H9 (cell line): ENCODE results near the gene SLC22A13. TPM values are rescaled to one million over a fixed set of nuclear protein-coding genes. Genes with fewer than 3 reads are reported as not detected.

Experiments
- DNase-seq: peaks from one replicate; pipeline ENCODE4 v3.0.0-alpha.2; 2017
- H2AFZ ChIP-seq: one replicate; pipeline ENCODE4 v1.6.1; 2013; ENCODE audit warnings: mild to moderate bottlenecking, low read length, control low read depth, moderate library complexity
- H2AK5ac ChIP-seq: 2 replicates; pipeline ENCODE4 v1.6.1; 2013; ENCODE audit warnings: low read length, control low read depth, mixed read lengths; ENCODE audit not compliant: insufficient read length
- H2BK120ac ChIP-seq: one replicate; pipeline ENCODE4 v1.6.1; 2013; ENCODE audit warnings: low read depth, mild to moderate bottlenecking, low read length, control low read depth, inconsistent platforms; ENCODE audit not compliant: poor library complexity, severe bottlenecking
- H2BK12ac ChIP-seq: 2 replicates; pipeline ENCODE4 v1.6.1; 2013; ENCODE audit warnings: low read length, control low read depth, mixed read lengths, low read depth; ENCODE audit not compliant: insufficient read length
- H2BK15ac ChIP-seq: 2 replicates; pipeline ENCODE4 v1.6.1; 2013; ENCODE audit warnings: low read depth, low read length, control low read depth
- H2BK20ac ChIP-seq: one replicate; pipeline ENCODE4 v1.6.1; 2013; ENCODE audit warnings: low read depth, mild to moderate bottlenecking, low read length, control low read depth, inconsistent platforms; ENCODE audit not compliant: poor library complexity, severe bottlenecking
- H2BK5ac ChIP-seq: 2 replicates; pipeline ENCODE4 v1.6.1; 2013; ENCODE audit warnings: low read length, control low read depth, mixed read lengths; ENCODE audit not compliant: insufficient read length
- H3K14ac ChIP-seq: 2 replicates; pipeline ENCODE4 v1.6.1; 2013; ENCODE audit warnings: low read length, control low read depth; ENCODE audit not compliant: insufficient read depth
- H3K18ac ChIP-seq: 2 replicates; pipeline ENCODE4 v1.6.1; 2013; ENCODE audit warnings: low read depth, mild to moderate bottlenecking, mixed read lengths, low read length, control low read depth; ENCODE audit not compliant: insufficient read length
- H3K23ac ChIP-seq: 2 replicates; pipeline ENCODE4 v1.6.1; 2013; ENCODE audit warnings: low read length, control low read depth, mixed read lengths, low read depth; ENCODE audit not compliant: insufficient read length
- H3K23me2 ChIP-seq: 2 replicates; pipeline ENCODE4 v1.6.1; 2013; ENCODE audit warnings: low read depth, mild to moderate bottlenecking, mixed read lengths, low read length, control low read depth; ENCODE audit not compliant: insufficient read length, poor library complexity, severe bottlenecking
- H3K27ac ChIP-seq: 2 replicates; pipeline ENCODE4 v1.5.1; 2013; ENCODE audit warnings: low read length, control low read depth, mixed read lengths, low read depth; ENCODE audit not compliant: insufficient read length
- H3K27me3 ChIP-seq: 2 replicates; pipeline ENCODE4 v1.6.1; 2013; ENCODE audit warnings: low read length, control low read depth, inconsistent platforms; ENCODE audit not compliant: insufficient read depth
- H3K4ac ChIP-seq: 2 replicates; pipeline ENCODE4 v1.6.1; 2013; ENCODE audit warnings: low read depth, mild to moderate bottlenecking, control low read depth, inconsistent platforms, low read length, moderate library complexity
- H3K4me1 ChIP-seq: 2 replicates; pipeline ENCODE4 v1.6.1; 2013; ENCODE audit warnings: low read length, control low read depth, inconsistent platforms; ENCODE audit not compliant: insufficient read depth
- H3K4me2 ChIP-seq: 2 replicates; pipeline ENCODE4 v1.6.1; 2013; ENCODE audit warnings: low read length, control low read depth, mixed read lengths; ENCODE audit not compliant: insufficient read length, insufficient read depth
- H3K56ac ChIP-seq: 2 replicates; pipeline ENCODE4 v1.6.1; 2013; ENCODE audit warnings: low read depth, mild to moderate bottlenecking, mixed read lengths, low read length, control low read depth; ENCODE audit not compliant: insufficient read length
- H3K79me1 ChIP-seq: 2 replicates; pipeline ENCODE4 v1.6.1; 2013; ENCODE audit warnings: low read depth, mild to moderate bottlenecking, moderate library complexity, low read length, control low read depth, inconsistent platforms; ENCODE audit not compliant: insufficient read depth, poor library complexity, severe bottlenecking
- H3K79me2 ChIP-seq: 2 replicates; pipeline ENCODE4 v1.6.1; 2013; ENCODE audit warnings: low read length, control low read depth, inconsistent platforms; ENCODE audit not compliant: insufficient read depth
- H3K9ac ChIP-seq: 2 replicates; pipeline ENCODE4 v1.6.1; 2013; ENCODE audit warnings: low read length, control low read depth, mixed read lengths; ENCODE audit not compliant: insufficient read length; ENCODE audit errors: extremely low read depth
- H3K9me3 ChIP-seq: one replicate; pipeline ENCODE4 v1.6.1; 2013; ENCODE audit warnings: low read depth, low read length, inconsistent platforms; ENCODE audit not compliant: control insufficient read depth
- H3T11ph ChIP-seq: one replicate; pipeline ENCODE4 v1.6.1; 2013; ENCODE audit warnings: mild to moderate bottlenecking, low read length, control low read depth, inconsistent platforms
- H4K20me1 ChIP-seq: one replicate; pipeline ENCODE4 v1.6.1; 2013; ENCODE audit not compliant: control insufficient read depth, insufficient read length, insufficient read depth
- H4K5ac ChIP-seq: 2 replicates; pipeline ENCODE4 v1.6.1; 2013; ENCODE audit warnings: low read depth, mild to moderate bottlenecking, mixed read lengths, low read length, control low read depth; ENCODE audit not compliant: insufficient read length
- H4K8ac ChIP-seq: replicated peaks from 2 replicates; pipeline ENCODE4 v1.6.1; 2013; ENCODE audit warnings: low read length, control low read depth, mixed read lengths, low read depth; ENCODE audit not compliant: insufficient read length
- H4K91ac ChIP-seq: 2 replicates; pipeline ENCODE4 v1.6.1; 2013; ENCODE audit warnings: low read depth, mild to moderate bottlenecking, moderate library complexity, mixed read lengths, low read length, control low read depth; ENCODE audit not compliant: insufficient read length
- H3K27ac Mint-ChIP-seq, 3 experiments: 2 replicates in 2 of 3; 3 replicates in 1 of 3; pipeline ENCODE4 v1.8.0; 2020 to 2021; ENCODE audit warnings: mixed read lengths in 3 of 3, mild to moderate bottlenecking in 1 of 3, moderate library complexity in 1 of 3
- H3K27me3 Mint-ChIP-seq: 2 replicates; pipeline ENCODE4 v1.8.0; 2021; ENCODE audit warnings: low read depth, mild to moderate bottlenecking, moderate library complexity, mixed read lengths
- H3K36me3 Mint-ChIP-seq, 3 experiments: 2 replicates in 2 of 3; 3 replicates in 1 of 3; pipeline ENCODE4 v1.8.0; 2020 to 2021; ENCODE audit warnings: low read depth in 3 of 3, mixed read lengths in 3 of 3; ENCODE audit not compliant: insufficient read depth in 1 of 3
- H3K4me1 Mint-ChIP-seq, 2 experiments: 2 replicates each; pipeline ENCODE4 v1.8.0; 2020; ENCODE audit warnings: mixed read lengths in 2 of 2
- H3K4me3 Mint-ChIP-seq, 2 experiments: 2 replicates in 1 of 2; 3 replicates in 1 of 2; pipeline ENCODE4 v1.8.0; 2020 to 2021; ENCODE audit warnings: mild to moderate bottlenecking in 2 of 2, mixed read lengths in 2 of 2, moderate library complexity in 1 of 2
- H3K9me3 Mint-ChIP-seq, 2 experiments: 2 replicates in 1 of 2; 3 replicates in 1 of 2; pipeline ENCODE4 v1.8.0; 2020; ENCODE audit warnings: mild to moderate bottlenecking in 2 of 2, mixed read lengths in 2 of 2, moderate library complexity in 1 of 2
- CTCF ChIP-seq: fragments of 200-600 bp; sonication (generic); conservative IDR thresholded peaks from 3 replicates; pipeline ENCODE4 v1.8.0; 2021; ENCODE audit warnings: antibody characterized with exemption, mild to moderate bottlenecking
- WGBS: extraction: QIAGEN DNeasy Blood & Tissue Kit; methylation state at CpG from one replicate; pipeline ENCODE4 v1.1.7; 2013; ENCODE audit warnings: missing lambda C conversion rate, low lambda C conversion rate, mixed read lengths; ENCODE audit not compliant: insufficient read length; ENCODE audit errors: extremely low coverage; 5-methylcytosine and 5-hydroxymethylcytosine counted together
- total RNA-seq: library from RNA; stranded (reverse); gene quantifications from 2 replicates; pipeline ENCODE4 v1.2.1, GENCODE V29; 2021

The SLC22A13 gene
- total RNA-seq, 1 experiment from 2014 or later: not detected

DNA sequence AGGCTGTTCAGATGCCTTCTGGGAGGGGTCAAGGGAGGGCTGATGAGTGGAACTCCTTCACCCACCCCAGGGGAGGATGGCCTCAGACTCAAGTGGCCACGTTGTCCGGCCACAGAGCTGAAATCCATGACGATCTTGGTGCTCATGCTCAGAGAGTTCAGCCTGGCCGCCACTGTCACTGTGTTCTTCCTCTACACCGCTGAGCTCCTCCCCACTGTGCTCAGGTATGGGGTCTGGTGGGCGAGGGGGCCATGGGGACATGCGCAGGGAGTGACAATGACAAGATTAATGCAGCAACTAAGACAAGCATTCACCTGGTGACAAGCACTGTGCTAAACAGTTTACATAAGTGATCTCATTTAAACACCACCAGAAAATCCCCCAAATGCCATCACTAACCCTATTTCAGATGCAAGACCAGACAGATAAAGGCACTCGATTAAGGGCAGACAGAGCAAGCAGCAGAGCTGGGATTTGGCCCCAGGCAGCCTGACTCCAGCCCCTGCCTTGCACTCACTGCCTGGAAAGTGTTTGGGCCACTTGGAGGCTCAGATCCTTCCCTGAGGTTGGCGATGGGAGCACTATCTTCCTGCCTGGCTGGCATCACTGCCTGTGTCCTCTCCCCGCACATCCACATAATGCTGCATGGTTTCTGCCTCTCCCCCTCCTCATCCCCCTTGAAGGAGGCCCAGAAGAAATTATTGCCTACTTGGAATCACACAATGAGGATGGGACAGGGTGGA lies 50.0 kb downstream of the SLC22A13 start:
- Mint-ChIP-seq H3K9me3 (no peaks in the 10 kb centered on the region), H3K27me3 (peaks cover 3% of the 10 kb centered on the region)

More for the DNA sequence above, 50.0 kb downstream of the SLC22A13 start:
- TF ChIP-seq CTCF: no peak
- Mint-ChIP-seq H3K27ac (no peak overlapping the region; a peak in 2 of 7 replicates), H3K4me3 (no peak overlapping the region), H3K36me3 (no peaks in the 10 kb centered on the region), H3K4me1 (peaks cover 0 to 10% of the 10 kb centered on the region in 2 experiments; a peak in 3 of 4 replicates)
- no peaks in the 10 kb centered on the region for H4K20me1 ChIP-seq
- H2BK120ac ChIP-seq: no peak overlapping the region
- H3K23ac ChIP-seq: no peak overlapping the region
- no peak overlapping the region for H2BK15ac ChIP-seq
- H3K9me3 ChIP-seq: no peaks in the 10 kb centered on the region
- no peak for DNase-seq
- no peak overlapping the region for H3K27ac ChIP-seq
- no peak overlapping the region for H3K18ac ChIP-seq
- no peak overlapping the region for H2AFZ ChIP-seq
- H3K9ac ChIP-seq: no peak overlapping the region
- no peaks in the 10 kb centered on the region for H3K23me2 ChIP-seq
- no peak overlapping the region for H2AK5ac ChIP-seq
- H3K4me1 ChIP-seq: no peaks in the 10 kb centered on the region
- no peak overlapping the region for H3K4ac ChIP-seq
- H2BK20ac ChIP-seq: no peak overlapping the region
- H3K56ac ChIP-seq: no peak overlapping the region
- no peak overlapping the region for H3K4me2 ChIP-seq
- H3K79me2 ChIP-seq: no peaks in the 10 kb centered on the region
- no peaks in the 10 kb centered on the region for H3K27me3 ChIP-seq
- no peak overlapping the region for H3T11ph ChIP-seq
- no peak overlapping the region for H4K91ac ChIP-seq
- WGBS: no CpG with 5 or more reads among the region's 10 CpGs
- no peaks in the 10 kb centered on the region for H3K79me1 ChIP-seq
- H2BK12ac ChIP-seq: no peak overlapping the region
- H2BK5ac ChIP-seq: no peak overlapping the region
- H4K5ac ChIP-seq: no peak overlapping the region
- H3K14ac ChIP-seq: no peak overlapping the region
- H4K8ac ChIP-seq: no peak overlapping the region
